ENCODE results near the gene GALNT10.

Gene GALNT10

DNA sequence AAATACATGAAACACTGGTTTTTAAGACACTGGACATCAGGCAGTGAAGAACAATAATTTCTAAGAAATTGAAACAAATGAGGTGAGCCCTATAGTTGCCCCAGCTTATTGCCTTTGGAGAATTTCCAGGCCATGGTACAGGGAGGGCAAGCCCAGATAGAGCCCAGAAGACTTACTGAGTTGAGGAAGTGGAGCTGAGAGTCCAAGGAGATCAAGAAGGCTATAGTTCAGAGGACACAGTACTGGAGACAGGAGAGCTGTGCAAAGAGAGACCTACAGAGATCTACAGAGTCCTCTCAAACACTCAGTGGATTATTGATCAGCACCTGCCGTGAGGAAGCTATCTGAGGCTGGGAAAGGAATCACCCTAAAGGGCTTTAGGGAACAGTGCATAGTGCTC is 112.6 kb downstream of the GALNT10 start:
- no peak for DNase-seq

DNA sequence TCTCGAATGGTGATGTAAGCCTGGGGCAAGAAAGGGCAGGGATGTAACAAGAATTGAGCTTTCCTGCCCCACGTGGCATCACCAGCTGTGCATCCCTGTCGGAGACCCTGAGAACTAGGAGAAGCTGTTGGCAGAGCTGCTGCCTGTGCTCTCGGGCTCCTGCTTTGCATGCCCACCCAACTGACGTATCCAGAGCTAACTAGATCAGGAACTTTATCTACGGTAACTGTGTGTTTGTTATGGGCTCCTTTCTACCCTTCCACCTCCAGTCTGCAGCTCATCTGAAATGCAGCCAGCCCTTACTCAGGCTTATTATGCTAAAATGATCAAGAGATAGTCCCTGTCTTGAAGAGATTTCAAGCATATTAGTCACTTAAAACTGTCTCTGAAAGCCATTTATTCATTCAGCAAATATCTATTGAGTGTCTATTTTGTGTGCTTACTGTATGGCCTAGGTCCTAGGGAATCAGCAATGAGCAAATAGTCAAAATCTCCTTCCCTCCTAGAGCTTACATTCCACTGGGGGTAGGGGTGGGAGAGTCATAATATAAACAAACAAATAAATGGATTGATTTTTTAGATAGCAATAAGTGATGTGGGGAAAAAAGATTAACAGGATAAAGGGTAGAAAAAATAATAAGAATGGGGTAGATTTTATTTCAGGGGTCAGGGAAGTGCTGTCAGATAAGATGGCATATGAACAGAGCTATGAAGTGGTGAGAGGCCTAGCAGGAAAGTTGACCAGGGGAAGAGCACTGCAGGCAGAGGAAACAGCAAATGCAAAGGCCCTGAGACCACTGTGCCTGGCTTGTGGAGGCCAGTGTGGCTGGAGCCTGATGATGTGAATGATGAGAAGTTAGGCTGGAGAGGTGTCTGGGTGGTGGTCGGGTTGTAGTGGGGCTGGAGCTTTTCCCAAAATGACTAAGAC is 118.2 kb downstream of the GALNT10 start:
- no peak for DNase-seq

DNA sequence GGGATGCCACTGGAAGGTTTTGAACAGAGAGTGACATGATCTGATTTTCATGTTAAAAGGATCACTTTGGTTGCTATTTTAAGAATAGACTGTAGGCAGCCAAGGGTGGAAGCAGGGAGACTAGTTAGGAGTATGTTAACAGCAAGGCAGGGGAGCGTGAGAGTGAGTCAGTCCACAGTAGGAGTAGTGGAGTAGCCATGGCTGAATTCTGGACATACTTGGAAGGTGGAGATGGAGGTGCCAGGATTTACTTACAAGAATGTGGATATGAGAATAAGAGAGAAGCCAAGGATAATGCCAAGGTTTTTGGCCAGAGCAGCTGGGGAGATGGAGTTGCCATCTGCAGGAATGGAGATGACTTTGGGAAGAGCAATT is 118.8 kb downstream of the GALNT10 start:
- no peak for DNase-seq

DNA sequence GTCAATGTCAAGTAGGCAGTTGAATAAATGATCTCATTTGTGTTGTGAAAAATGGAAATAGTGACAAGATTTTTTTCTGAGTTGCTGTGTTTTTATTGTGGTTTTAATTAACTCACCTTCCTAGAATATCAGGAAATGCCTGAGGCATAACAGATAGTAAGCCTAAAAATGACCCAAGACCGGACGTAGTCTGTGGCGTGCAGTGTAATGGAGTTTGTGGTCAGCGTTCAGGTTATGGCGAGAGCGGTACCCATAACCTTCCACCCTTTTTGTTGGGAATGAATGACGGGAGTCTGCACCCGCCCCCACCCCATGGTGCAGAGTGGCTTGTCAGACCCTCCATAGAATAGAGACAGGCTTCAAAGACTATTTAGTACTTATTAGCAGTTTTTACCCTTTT is 119.3 kb downstream of the GALNT10 start:
- DNase-seq, result no peak

DNA sequence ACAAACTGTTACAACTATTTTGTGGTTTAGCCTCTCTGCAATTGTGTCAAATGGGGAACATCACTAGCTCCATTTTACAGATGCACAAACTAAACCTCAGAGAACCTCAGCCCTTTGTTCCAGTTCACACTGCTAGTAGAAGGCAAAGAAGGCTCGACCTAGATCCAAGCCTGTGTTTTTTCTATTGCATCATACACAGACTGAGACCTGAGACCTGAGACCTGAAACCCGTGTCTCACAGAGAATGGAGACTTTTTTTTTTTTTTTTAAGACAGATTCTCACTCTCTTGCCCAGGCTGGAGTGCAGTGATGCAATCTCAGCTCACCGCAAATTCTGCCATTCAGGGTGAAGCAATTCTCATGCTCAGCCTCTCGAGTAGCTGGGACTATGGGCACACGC is 120.8 kb downstream of the GALNT10 start:
- no peak for DNase-seq

DNA sequence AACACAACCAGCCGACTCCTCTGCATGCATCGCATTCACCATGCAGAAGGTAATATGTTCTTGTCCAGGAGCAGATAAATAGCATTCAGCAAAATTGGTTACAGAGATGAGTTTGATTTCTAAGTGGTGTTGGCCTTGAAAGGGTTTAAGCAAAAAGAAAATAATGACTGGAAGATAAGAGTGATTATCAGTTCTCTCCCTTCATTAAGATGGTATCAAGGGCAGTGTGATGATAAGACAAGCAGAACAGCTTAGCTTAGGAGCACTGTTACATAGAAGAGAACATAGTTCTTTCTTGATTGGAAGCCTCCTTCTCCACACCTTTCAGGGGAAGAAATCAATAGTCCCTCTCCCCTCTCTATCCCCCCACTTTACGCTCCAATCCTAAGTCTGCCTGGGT is 121.5 kb downstream of the GALNT10 start:
- no peak for DNase-seq

DNA sequence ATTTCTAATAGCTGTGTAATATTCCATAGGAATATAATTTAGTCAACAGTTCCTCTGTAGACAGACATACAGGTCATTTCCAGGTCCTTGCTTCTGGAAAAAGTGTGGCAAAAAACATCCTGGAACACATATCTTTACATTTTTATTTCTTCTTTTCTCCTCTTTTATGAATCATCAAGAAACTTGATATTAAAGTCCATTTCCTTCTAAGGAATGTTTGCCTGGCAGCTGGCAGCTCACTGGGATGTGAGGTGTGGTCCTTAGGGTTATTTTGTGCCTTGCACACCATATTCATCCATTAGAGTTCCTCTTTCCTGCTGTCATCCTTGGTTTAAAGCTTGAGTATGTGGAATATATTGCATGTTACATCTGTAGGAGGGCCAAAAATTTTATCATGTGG is 122.0 kb downstream of the GALNT10 start:
- DNase-seq, result no peak

DNA sequence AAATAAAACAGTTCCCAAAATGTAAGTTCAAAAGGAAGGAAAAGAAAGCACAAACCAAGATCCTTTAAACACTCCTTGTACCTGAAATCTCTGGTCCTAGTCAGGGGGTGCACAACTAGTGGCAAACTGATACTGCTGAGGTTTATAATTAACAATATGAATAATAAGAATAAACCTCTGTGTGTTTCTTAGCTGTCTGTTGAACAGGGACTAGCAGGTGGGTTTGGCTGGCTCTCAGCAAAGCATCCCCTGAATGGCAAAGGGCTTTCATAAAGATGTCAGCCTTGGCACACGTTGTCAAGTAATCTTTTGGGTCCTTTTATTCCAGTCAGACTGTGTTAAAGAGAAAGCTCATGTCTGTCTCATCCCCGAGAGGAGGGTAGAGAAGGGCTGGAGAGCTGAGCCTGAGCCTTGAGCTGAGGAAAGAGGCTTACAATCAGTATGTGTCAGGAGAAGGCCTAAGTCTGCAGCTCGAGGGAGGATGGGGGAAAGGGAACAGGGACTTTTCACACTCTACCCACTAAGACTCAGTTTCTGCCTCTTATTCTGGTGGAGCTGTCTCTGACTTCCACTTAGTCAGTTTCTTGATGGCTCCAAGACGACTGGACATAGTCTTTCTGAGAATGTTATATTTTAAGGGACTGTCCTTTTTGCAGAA is 123.0 kb downstream of the GALNT10 start:
- no peak for DNase-seq

DNA sequence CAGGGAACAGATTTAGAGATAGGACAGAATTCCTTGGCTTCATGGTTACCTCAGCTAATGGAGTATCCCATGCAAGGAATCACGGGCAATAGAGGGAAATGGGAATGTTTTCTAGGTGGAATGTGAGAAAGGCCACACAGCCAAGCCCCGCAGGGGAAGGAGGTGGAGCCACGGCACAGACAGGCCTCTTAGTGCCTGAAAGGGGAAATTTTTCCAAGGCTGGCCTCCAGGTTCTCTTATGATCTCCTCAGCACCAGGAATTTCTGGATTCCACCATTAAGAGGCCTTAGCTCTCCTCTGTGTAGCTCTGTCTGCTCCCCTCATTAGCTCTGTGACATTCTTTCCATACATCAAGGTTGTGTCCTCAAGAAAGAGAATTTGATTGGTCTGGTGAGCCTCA is 124.7 kb downstream of the GALNT10 start:
- DNase-seq, result no peak

DNA sequence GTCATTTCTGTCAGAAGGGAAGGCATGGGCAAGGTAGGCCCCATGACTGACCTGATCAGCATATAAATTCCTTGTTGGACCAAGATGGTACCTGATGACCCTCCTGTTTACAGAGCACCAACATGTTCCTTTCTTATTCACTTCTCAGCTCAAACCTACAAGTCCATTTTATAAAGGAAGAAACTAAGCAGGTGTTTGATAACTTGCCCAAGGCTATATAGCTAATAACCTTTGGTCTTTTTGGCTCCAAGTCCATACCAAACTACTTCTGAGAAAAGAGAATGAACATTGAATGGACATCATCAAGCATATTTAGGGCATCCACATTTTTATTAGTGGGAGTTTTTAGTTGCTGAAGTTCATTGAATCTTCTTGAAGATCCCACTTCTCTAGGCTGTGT is 125.2 kb downstream of the GALNT10 start:
- DNase-seq, result no peak

DNA sequence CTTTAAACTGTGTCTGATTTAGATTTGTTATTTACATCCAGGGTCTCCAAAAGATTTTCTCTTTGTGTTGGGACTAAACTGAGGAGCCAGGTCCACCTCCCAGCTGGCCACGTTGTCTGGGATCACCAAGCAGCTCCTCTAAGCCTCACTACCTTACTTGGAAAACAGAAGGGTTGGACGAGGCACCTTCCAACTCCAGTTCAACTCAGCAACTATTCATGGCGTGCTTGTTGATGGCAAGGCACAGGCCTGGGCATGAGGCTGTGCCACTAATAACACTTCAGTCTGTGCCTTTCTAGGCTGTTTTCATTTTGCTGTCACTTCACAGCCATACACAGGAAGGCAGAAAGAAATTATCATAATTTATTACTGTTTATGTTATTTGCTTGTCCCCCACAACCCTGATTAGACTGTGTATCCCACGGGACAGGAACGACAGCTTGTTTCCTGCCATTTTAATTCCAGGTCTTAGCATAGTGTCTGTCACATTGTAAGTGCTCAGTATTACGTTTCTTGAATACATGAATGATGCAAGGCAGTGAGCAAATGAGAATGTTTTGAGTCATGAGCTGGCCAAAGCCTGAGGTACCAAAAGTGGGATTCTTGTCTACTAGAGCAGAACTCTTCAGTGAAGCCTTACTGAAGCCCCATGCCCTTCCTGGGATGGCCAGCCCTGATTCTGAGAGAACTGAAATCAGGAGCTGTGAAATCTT is 125.8 kb downstream of the GALNT10 start:
- no peak for DNase-seq

DNA sequence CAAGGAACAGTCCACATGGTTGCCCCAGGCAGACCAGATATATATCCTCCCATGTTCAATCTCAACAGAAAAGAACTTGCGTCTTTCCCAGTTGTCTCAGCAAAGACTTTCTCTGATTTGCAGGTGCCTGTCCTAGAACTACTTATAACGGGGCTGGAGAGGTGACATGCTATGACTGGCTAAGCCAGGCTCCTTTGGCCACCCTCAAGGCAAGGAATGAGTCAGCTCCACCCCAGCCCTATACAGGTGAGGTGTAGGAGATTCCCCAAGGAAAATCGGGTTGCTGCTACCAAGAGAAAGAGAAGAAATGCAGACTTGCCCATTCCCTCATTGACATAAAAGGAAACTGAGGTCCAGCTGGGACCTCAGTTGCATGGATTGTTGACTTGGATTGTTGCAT is 127.4 kb downstream of the GALNT10 start:
- DNase-seq, result no peak

DNA sequence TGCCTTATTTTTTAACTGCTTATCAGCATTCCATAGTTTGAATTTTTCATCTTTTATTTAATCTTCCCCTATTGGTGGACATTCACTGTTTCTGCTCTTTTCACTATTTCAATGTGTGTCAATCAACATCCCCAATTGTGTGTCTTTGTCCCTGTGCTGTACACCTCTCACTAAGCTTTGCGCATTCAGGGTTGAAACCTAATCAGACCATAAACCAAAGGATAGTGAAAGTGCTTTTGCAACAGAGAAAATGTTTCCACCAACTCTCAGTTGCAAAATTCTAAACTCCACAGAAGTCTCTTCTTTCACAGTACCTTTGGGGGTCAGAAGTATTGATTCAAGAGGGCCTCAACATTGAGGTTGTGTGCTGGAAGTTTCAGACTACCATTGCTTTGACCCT is 128.2 kb downstream of the GALNT10 start:
- no peak for DNase-seq

DNA sequence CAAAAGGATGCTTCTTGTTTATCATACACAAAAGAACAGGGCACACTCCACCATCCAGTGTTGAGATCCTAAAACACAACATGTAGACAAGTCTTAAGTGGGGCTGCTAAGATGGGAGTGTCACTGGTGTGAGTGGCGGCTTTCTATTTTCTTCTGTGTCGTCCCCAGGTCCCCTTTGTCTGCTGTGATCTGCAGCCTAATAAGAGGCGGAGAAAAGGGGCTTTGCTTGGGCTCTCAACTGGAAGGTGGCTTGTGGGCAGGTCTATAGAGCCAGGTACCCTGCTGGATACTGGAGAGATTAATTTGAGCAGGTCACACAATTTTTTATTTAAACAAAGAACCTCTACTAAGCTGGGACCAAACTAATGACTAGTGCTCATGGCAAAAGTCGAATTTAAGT is 129.2 kb downstream of the GALNT10 start:
- DNase-seq, result no peak

DNA sequence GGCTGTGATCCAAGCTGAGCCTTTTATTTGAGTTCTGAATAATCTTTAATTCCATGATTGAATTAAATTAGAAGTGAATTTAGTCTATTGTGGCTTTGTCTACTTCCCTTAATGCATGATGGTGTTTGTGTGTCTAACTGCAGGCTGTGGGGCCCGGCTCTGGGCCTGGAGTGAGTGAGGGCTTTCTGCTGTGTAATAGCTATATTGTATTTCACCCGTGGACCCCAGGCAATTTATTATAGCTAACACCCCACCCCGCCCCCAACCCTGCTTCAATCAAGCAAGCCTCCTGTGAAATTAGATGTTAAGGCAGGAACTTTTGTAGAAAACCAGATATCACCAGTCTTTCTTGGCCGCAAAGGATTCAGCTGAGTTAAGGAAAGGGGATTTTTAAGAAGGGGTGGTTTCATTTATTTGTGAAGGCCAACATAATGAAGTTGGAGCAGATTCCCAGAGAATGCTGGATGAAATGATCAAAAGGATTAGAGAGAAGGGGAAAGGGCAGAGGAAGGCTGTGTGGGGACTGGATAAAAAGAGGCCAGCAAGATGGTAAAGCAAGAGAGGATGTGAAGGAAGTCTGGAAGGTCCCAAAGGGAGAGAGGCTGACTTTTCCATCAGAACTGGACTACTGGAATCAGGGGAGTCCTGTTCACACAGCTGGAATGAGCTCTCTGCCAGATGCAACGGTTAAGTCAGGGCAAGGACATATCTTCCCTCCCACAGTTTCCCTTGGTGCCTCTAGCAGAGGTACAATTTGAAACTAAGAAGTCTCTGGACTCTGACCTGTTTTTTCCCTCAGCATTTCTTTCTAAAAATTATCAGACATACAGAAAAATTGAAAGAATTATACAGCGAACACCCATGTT is 129.9 kb downstream of the GALNT10 start:
- DNase-seq, result no peak

DNA sequence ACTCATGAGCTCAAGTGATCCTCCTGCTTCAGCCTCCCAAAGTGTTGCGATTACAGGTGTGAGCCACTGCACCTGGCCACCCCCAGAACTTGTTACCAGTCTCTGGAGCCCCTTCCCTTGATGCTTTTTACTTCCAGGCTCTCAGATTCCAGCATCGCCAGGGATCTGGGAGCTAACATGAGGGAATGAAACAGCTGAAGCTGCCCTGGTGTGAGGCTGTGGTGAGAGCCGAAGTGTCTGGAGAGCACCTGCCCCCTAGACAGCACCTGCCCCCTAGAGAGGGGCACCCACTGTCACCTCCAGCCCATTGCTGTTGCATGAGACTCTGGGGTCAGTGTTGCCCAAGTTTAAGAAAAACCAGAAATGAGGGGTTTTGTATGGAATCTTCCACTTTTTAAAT is 131.0 kb downstream of the GALNT10 start:
- no peak for DNase-seq

DNA sequence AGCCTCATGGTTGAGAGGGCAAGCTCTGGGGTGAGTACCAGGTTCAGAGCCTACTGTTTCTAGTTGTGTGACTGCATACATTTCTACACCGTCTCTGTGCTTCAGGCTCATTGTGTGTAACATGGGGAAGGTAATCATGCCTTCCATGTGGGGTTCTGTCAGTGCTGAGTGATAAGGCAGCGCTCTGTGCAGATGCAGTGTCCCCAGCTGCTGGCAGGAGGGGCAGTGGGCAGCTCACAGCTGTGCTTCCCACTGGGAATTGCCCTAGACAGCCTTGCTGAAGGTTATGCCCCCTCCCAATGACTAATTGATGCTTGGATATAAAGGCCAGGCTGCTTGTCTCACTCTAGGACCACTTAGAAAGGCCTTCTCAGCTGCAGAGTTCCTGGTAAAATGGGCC is 133.5 kb downstream of the GALNT10 start:
- DNase-seq, result no peak

DNA sequence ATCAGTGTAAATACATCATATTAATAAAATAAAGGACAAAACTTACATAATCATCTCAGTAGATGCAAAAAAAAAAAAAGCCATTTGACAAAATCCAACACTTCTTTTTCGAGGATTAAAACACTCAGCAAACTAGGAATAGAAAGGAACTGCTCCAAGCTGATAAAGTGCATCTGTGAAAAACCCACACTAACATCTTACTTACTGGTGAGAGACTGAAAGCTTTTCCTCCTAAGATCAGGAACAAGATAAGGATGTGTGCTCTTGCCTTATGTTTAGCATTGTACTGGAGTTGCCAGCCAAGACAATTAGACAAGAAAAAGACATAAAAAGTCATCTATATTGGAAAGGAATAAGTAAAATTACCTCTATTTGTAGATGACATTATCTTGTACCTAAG is 135.0 kb downstream of the GALNT10 start:
- DNase-seq, result no peak

DNA sequence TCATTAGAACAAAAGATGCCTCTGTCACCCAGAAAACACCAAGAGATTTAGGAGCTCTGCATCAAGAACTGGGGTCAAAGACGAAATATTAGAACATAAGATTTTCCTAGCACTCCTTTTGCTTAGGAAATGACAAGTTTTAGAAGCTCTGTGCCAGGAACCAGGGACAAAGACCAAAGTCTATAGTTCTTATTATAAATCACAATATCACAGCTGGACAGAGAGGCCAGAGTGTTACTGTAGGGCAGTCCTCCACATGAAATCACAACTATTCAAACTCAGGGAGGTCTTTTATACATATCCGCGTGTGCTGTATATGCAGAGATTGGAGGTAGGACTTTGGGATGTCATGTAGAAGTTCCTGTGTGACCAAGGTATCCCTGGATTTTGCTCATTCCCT is 138.5 kb downstream of the GALNT10 start:
- no peak for DNase-seq

DNA sequence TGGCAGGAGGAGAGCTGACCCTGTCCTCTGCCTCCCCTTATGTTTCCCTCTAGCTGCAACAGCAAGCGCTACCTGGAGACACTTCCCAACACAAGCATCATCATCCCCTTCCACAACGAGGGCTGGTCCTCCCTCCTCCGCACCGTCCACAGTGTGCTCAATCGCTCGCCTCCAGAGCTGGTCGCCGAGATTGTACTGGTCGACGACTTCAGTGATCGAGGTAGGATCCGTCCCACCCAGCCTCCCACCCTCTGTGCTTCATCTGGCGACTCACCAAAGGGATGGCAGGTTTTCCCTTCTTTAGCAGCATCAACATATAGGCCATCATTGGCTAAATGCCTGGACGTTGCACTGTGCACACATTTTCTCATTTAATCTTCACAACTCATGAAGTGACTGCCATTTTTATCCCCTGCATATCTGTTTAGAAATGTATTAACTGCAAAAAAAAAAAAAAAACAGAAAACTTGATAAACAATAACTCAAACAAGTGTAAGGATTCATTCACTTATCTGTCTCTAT is 139.0 kb downstream of the GALNT10 start:
- no peak for DNase-seq

DNA sequence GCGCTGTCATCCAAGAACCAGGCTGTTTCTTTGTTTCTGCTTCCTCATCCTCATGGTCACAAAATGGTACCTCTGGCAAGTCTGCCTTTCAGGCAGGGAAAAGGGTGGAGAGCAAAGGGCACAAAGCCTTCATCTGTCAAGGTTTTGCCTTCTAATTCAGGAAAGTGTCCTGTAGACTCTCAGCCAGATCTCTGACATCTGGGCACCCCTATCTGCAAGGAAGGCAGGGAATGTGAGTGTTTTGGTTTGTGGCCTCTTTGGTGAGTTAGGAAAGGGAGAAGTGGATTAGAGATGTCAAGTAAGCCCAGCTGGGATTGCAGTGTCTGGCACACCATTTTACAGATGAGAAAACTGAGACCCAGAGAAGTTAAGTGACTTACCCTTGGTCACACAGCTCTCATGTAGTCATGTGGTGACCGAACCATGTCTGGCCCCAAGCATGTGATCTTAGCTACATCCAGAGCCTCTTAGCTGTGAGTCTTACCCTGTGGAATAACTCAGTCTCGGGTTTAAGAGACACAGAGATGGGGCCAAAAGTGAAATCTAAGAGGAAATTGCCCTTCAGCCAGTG is 139.6 kb downstream of the GALNT10 start:
- DNase-seq, result no peak

DNA sequence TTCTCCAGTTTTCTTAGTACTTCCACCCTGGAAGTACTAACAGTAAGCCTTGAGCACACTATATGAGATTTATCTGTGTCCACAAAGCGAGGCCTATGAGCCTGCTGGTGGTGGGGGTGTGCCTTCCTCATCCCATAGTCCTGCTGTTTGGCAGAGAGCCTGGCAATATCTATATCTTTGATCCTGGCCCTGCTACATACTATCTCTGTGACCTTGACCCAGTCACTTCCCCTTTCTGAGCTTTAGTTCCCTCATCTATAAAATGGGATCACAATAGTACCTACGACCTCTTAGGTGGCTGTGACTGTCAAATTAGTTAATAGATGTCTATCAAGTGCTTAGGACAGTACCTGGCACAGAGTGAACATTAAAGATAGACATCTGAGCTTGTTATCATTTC is 140.7 kb downstream of the GALNT10 start:
- no peak for DNase-seq

Measured in CD4-positive, alpha-beta T cell treated with Interferon gamma for 1 hour (primary cell).